Spinal cord (tissue), 10 donors: ENCODE measurements around the gene WWOX. TPM values are rescaled to one million over a fixed set of nuclear protein-coding genes. Genes with fewer than 3 reads are reported as not detected.

Source experiments
- DNase-seq, 6 donors: peaks; one replicate each; pipeline versions ENCODE4 v3.0.0 to v3.0.0-alpha.2; 2013 to 2015; ENCODE audit warnings: low spot score in 6 of 6, low read depth in 4 of 6
- H3K27ac ChIP-seq: one replicate; pipeline ENCODE4 v1.5.1; 2013; ENCODE audit warnings: low read depth, low read length, control low read depth
- H3K27me3 ChIP-seq: one replicate; pipeline ENCODE4 v1.6.1; 2013; ENCODE audit warnings: low read length; ENCODE audit not compliant: control insufficient read depth, insufficient read depth
- H3K36me3 ChIP-seq: one replicate; pipeline ENCODE4 v1.6.1; 2013; ENCODE audit warnings: low read length; ENCODE audit not compliant: control insufficient read depth, insufficient read depth
- H3K4me1 ChIP-seq: one replicate; pipeline ENCODE4 v1.6.1; 2013; ENCODE audit warnings: low read length; ENCODE audit not compliant: control insufficient read depth, insufficient read depth
- H3K4me3 ChIP-seq: one replicate; pipeline ENCODE4 v1.5.1; 2013; ENCODE audit warnings: low read depth, low read length, control low read depth
- H3K9me3 ChIP-seq: one replicate; pipeline ENCODE4 v1.6.1; 2013; ENCODE audit warnings: low read length; ENCODE audit not compliant: control insufficient read depth, insufficient read depth
- WGBS: methylation state at CpG from one replicate; pipeline ENCODE4 v1.1.5; 2013; ENCODE audit warnings: missing lambda C conversion rate; ENCODE audit not compliant: insufficient coverage; 5-methylcytosine and 5-hydroxymethylcytosine counted together
- polyA plus RNA-seq, 2 donors: library from polyadenylated mRNA; unstranded; fragments of 120-200 nt; gene quantifications; one replicate each; pipeline ENCODE4 v1.2.1, GENCODE V29; 2013; ENCODE audit not compliant: insufficient read length in 2 of 2
- total RNA-seq, 2 donors: library from RNA; depleted of rRNA in 1 of 2; stranded (reverse); fragments of 120-200 nt in 1 of 2; fragments of >200 nt in 1 of 2; gene quantifications; one replicate each; pipeline versions ENCODE4 v1.2.3 to v1.2.4, GENCODE V29; 2013 to 2014
- donor health status: healthy.

Gene WWOX
- total and polyA plus RNA-seq, 4 donors, result 27.5 to 51.5 (median 32.5) TPM

- H3K4me3 ChIP-seq, result no peak overlapping the region
- WGBS, result 72% methylated on average over 8 of the region's 9 CpGs
- H3K9me3 ChIP-seq, result no peaks in the 10 kb centered on the region
- H3K36me3 ChIP-seq, result no peaks in the 10 kb centered on the region
- H3K4me1 ChIP-seq, result peaks cover 2% of the 10 kb centered on the region
- no peak overlapping the region for H3K27ac ChIP-seq
- no peaks in the 10 kb centered on the region for H3K27me3 ChIP-seq
- no peak for DNase-seq
Observed at GRCh38 chr16:78932355-78932943, 833.0 kb downstream of the WWOX start.

GRCh38 chr16:78936060-78936459 is 836.6 kb downstream of the WWOX start:
- Histone ChIP-seq H3K4me3 (no peak overlapping the region), H3K4me1 (no peaks in the 10 kb centered on the region), H3K36me3 (no peaks in the 10 kb centered on the region), H3K27me3 (no peaks in the 10 kb centered on the region), H3K27ac (no peak overlapping the region), H3K9me3 (no peaks in the 10 kb centered on the region)
- WGBS, result 100% methylated on average over 3 of the region's 3 CpGs
- no peak for DNase-seq

DNA sequence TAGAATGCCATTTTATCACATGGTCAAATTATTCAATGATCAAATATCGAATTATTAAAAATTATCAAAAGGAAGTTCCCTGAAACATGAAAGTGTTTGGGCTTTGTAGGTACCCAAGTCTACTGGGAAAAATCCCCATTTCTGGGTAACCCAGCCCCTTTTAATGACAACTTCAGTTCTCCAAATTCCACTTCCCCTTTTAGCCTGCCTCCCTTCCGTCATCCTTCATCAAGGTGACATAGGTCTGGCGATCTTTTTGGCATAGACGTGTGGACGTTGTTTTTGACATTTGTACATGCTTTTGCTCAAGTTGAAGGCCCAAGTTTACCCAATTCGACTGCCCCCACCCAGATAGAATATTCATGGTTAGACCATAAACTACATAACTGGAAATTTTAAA is 840.1 kb downstream of the WWOX start:
- H3K9me3 ChIP-seq, result no peaks in the 10 kb centered on the region
- DNase-seq, result no peak
- WGBS, result 92% methylated on average over 4 of the region's 6 CpGs
- H3K4me3 ChIP-seq, result no peak overlapping the region
- no peaks in the 10 kb centered on the region for H3K4me1 ChIP-seq
- no peaks in the 10 kb centered on the region for H3K27me3 ChIP-seq
- no peak overlapping the region for H3K27ac ChIP-seq
- no peaks in the 10 kb centered on the region for H3K36me3 ChIP-seq

GRCh38 chr16:78942625-78943245 is 843.3 kb downstream of the WWOX start:
- H3K4me1 ChIP-seq, result no peaks in the 10 kb centered on the region
- H3K36me3 ChIP-seq, result no peaks in the 10 kb centered on the region
- DNase-seq, result no peak
- H3K4me3 ChIP-seq, result no peak overlapping the region
- H3K9me3 ChIP-seq, result no peaks in the 10 kb centered on the region
- no peak overlapping the region for H3K27ac ChIP-seq
- no peaks in the 10 kb centered on the region for H3K27me3 ChIP-seq
- 87% methylated on average over 3 of the region's 8 CpGs for WGBS

DNA sequence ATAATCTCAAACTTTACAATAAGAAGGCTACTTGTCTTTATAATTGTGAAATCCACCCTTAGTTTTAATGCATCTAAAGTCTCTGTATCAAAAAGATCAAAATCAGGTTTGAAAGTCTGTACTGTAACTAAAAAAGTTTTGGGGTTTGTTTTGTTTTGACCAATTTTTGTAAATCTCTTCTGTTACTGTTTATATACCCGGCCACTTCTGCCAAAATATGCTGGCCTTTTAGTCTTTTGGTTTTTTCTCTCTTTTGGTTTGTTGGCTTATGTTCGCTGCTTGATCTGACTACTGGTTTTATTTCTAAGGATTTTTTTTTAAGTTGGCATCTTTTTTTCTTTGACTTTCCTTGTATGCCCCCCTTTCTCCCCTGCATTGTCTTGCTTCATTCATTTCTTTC is 845.9 kb downstream of the WWOX start:
- no peak overlapping the region for H3K27ac ChIP-seq
- H3K36me3 ChIP-seq, result no peaks in the 10 kb centered on the region
- WGBS, result no CpG with 5 or more reads among the region's 2 CpGs
- no peaks in the 10 kb centered on the region for H3K27me3 ChIP-seq
- no peaks in the 10 kb centered on the region for H3K9me3 ChIP-seq
- DNase-seq, result no peak
- no peaks in the 10 kb centered on the region for H3K4me1 ChIP-seq
- no peak overlapping the region for H3K4me3 ChIP-seq

DNA sequence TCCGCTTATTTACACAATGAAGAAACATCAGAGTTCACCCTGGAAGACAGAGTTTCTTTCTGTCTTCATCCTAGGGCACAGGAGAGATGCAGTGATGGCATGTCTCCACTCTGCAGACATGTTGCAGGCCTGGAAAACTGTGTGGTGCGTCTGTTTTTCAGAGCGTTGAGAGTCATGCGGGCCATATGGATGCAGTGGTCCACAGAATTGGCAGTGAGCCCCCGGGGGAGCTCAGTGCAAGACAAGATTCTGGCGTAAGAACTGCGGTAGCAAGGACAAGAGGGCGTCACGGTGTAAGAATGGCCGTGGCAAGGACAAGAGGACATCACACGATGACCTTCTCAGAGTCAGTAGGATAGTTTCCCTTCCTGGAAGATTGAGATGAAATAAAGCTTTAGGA is 847.1 kb downstream of the WWOX start:
- WGBS, result 70% methylated on average over 10 of the region's 11 CpGs
- no peak overlapping the region for H3K27ac ChIP-seq
- peak in 1 of 6 donors; percentile 42 for DNase-seq
- no peaks in the 10 kb centered on the region for H3K27me3 ChIP-seq
- no peak overlapping the region for H3K4me3 ChIP-seq
- no peaks in the 10 kb centered on the region for H3K4me1 ChIP-seq
- no peaks in the 10 kb centered on the region for H3K9me3 ChIP-seq
- no peaks in the 10 kb centered on the region for H3K36me3 ChIP-seq

GRCh38 chr16:78950768-78951167 is 851.3 kb downstream of the WWOX start:
- no peaks in the 10 kb centered on the region for H3K9me3 ChIP-seq
- H3K4me3 ChIP-seq, result no peak overlapping the region
- no peaks in the 10 kb centered on the region for H3K27me3 ChIP-seq
- H3K4me1 ChIP-seq, result no peaks in the 10 kb centered on the region
- WGBS, result no CpG with 5 or more reads among the region's 3 CpGs
- H3K36me3 ChIP-seq, result no peaks in the 10 kb centered on the region
- no peak for DNase-seq
- H3K27ac ChIP-seq, result no peak overlapping the region

- Histone ChIP-seq H3K27me3 (no peaks in the 10 kb centered on the region), H3K4me3 (no peak overlapping the region), H3K9me3 (no peaks in the 10 kb centered on the region), H3K36me3 (no peaks in the 10 kb centered on the region), H3K27ac (no peak overlapping the region), H3K4me1 (no peaks in the 10 kb centered on the region)
- DNase-seq, result peak in 1 of 6 donors; percentile 34
- 91% methylated on average over 4 of the region's 7 CpGs for WGBS
Observed at GRCh38 chr16:78952630-78953029, 853.2 kb downstream of the WWOX start.

- Histone ChIP-seq H3K27ac (no peak overlapping the region), H3K4me3 (no peak overlapping the region), H3K9me3 (no peaks in the 10 kb centered on the region), H3K27me3 (no peaks in the 10 kb centered on the region), H3K4me1 (no peaks in the 10 kb centered on the region), H3K36me3 (no peaks in the 10 kb centered on the region)
- no peak for DNase-seq
- WGBS, result 82% methylated on average over 4 of the region's 8 CpGs
Observed at GRCh38 chr16:78953526-78953925, 854.1 kb downstream of the WWOX start.

DNA sequence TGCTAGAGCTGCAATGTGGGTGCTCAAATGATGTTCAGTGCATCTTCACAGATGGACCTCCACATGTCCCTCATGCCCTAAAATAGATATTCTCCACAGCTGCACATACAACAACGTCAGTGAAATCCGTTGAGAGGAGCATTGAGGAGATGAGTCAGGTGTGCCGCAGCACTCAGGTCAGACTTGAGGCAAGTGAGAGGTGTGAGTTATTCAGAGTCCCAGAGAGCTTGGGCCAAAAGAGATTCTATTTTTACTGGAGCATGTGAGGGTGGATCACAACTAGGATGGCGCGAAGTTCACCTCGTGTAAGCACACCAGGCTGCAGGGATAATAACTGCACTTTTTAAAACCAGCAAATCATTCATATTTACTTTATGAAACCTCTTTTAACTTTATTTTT is 855.8 kb downstream of the WWOX start:
- H3K36me3 ChIP-seq, result no peaks in the 10 kb centered on the region
- no peaks in the 10 kb centered on the region for H3K27me3 ChIP-seq
- no peak for DNase-seq
- 100% methylated on average over 2 of the region's 6 CpGs for WGBS
- no peaks in the 10 kb centered on the region for H3K9me3 ChIP-seq
- H3K27ac ChIP-seq, result no peak overlapping the region
- H3K4me1 ChIP-seq, result no peaks in the 10 kb centered on the region
- no peak overlapping the region for H3K4me3 ChIP-seq
